GM06990 (cell line): ENCODE measurements around the gene FST.

Experiments used
- DNase-seq: peaks from one replicate; pipeline ENCODE4 v3.0.0-alpha.2; 2011; ENCODE audit not compliant: insufficient read length; ENCODE audit errors: extremely low read depth
- H3K27me3 ChIP-seq: replicated peaks from 2 replicates; pipeline ENCODE4 v1.6.0; 2011; ENCODE audit warnings: low read length; ENCODE audit not compliant: control insufficient read depth, insufficient read depth
- H3K36me3 ChIP-seq: 2 replicates; pipeline ENCODE4 v1.5.1; 2011; ENCODE audit warnings: low read length; ENCODE audit not compliant: control insufficient read depth, insufficient read depth
- H3K4me3 ChIP-seq: replicated peaks from 2 replicates; pipeline ENCODE4 v1.5.1; 2011; ENCODE audit warnings: low read depth, mild to moderate bottlenecking, control low read depth, low read length
- TF ChIP-seq, protein P1 (sequence below): IDR thresholded peaks from 2 replicates; pipeline ENCODE4 v1.5.1; 2011; ENCODE audit warnings: low read length, control low read depth, mild to moderate bottlenecking, inconsistent platforms; ENCODE audit not compliant: insufficient read depth, poor library complexity, severe bottlenecking

FST gene

DNA sequence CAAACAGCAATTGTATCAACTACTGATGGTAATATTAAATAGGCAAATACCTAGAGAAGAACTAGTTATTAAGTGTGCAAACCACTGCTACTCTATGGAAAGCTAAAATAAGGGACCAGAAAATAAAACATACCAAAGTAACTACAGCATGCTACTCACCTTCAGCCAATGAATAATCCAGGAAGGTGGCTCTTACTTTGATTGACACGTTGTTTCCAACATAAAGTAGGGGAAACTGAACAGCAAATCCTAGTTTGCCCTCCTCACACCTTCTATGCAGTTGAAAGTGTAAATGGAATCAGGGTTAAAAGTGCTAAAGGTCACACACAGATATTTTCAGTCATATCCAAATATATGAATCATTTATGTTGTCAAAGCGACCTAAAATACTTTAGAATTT lies 5.1 kb upstream of the FST start:
- TF ChIP-seq, protein P1, sequence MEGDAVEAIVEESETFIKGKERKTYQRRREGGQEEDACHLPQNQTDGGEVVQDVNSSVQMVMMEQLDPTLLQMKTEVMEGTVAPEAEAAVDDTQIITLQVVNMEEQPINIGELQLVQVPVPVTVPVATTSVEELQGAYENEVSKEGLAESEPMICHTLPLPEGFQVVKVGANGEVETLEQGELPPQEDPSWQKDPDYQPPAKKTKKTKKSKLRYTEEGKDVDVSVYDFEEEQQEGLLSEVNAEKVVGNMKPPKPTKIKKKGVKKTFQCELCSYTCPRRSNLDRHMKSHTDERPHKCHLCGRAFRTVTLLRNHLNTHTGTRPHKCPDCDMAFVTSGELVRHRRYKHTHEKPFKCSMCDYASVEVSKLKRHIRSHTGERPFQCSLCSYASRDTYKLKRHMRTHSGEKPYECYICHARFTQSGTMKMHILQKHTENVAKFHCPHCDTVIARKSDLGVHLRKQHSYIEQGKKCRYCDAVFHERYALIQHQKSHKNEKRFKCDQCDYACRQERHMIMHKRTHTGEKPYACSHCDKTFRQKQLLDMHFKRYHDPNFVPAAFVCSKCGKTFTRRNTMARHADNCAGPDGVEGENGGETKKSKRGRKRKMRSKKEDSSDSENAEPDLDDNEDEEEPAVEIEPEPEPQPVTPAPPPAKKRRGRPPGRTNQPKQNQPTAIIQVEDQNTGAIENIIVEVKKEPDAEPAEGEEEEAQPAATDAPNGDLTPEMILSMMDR: no peak
- Histone ChIP-seq H3K36me3 (no peaks in the 10 kb centered on the region), H3K4me3 (no peak overlapping the region), H3K27me3 (no peaks in the 10 kb centered on the region; the same call in none of the 2 replicates)
- DNase-seq: no peak

DNA sequence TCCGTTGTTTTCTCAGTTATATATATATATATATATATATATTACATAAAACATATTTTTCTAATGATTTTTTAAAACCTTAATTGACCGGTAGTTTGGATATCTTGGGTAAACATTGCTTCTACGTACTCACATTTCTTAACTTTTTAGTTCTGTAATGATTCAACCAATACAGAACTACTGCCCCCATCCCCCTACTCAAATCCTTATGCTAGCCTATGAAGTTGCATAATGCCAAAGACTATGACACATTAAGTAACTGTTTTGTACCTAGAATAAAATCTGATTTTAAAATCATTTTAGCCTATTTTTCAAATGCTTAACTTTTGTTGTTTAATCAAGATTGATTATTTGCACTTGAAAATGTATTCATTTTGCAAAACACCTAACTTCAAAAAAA lies 4.4 kb upstream of the FST start:
- no peaks in the 10 kb centered on the region; the same call in none of the 2 replicates for H3K27me3 ChIP-seq
- no peak overlapping the region for H3K4me3 ChIP-seq
- no peaks in the 10 kb centered on the region for H3K36me3 ChIP-seq
- no peak for DNase-seq
- TF ChIP-seq, protein P1: no peak

DNA sequence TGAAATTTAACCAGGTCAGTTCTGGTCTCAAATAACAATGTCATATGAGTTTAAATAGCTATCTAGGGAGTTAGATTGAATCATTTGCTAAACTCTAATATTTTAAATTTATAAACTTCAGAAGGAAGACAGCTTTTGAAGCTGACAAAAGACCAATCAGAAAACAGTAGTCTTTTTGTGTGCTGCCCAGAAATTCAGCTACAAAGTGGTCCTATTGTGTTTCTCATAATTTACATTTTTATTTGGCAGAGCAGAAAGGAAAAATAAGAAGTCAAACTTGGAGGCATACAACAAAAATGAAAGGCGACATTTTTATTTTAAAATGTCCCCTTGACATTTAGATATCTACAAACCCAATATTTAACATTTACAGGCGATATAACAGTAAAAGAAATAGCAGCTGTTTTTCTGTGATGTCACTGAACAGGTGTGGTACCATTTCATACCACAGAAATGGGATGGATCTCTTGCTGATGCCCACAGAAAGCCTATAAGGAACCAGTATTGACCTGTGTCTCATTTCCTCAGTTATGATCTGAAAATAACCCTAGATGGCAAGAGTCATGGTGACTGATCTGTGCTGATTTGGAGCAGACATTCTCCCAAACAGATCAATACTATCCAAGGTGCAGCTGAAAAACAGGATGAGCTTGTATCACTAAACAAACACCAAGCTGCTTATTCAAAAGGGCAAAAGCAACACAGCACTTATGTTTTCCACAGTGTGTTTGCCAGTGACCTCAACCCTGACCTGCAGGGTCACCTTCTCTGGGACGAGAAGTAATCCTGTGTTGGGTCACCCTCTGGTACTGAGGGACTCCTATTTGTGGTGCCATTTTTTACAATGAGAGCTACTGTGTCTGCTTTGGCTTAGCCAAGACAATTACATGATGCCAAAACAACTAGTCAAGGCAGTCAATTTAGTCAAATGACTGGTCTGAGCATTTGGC lies 3.6 kb upstream of the FST start:
- DNase-seq: no peak
- TF ChIP-seq, protein P1: no peak
- no peak overlapping the region for H3K4me3 ChIP-seq
- H3K27me3 ChIP-seq: no peaks in the 10 kb centered on the region; the same call in none of the 2 replicates
- H3K36me3 ChIP-seq: no peaks in the 10 kb centered on the region

DNA sequence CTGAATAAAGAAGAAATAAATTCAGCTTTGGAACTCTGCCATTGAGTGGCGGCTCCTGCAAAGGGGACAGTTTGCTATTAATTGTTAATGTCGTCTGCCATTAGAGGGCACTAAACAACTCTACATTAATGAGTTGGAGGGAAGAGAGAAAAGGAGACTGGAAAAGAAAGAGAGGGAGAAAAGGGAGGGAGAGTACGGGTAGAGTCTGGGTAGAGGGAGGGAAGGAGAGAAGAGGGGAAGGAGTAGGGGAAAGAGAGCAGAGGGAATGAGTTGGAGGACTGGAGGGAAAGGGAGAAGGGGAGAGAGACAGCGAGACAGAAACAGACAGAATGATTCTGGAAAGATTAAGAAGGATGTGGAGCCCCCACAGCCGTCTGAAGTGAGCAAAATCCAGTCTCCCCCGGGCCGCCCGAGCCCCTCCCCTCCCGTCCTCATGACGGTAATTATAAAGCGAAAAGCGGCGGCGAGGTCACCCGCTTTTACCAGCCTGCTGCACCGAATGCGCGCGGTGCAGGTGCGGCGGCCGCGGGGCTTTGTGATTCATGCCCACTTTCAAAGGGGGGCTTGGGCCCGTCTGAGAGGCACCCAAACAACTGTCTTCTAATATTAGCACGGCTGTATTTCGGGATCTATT lies 1.9 kb upstream of the FST start:
- no peaks in the 10 kb centered on the region; the same call in none of the 2 replicates for H3K27me3 ChIP-seq
- H3K36me3 ChIP-seq: no peaks in the 10 kb centered on the region
- TF ChIP-seq, protein P1: peak; percentile 52
- no peak for DNase-seq
- H3K4me3 ChIP-seq: peak overlapping the region; percentile 5

DNA sequence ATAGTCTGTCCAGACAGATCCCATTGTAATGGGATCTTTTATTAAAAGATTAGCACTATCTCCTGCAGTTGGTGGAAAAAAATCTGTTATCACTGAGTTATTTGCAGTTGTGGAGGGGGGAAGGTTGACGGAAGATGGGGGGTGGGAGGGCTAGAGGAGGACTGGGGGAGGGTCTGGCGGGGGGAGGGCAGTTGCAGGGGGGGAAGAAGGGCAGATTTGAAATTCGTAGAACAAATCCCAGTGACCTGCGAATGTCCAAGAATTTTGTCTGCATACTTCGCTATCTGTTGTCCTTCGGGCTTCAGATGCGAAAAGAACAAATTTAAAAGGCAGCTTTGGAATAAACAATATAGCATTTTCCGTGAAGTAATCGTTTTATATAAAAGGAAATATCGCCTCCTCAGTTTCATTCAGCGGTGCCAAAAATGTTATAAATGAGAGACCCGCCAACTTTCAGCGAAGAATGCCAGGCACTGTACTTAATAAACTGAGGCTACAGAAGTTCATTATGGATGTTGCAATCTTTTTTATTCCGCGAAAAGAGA lies 1.3 kb upstream of the FST start:
- H3K27me3 ChIP-seq: no peaks in the 10 kb centered on the region; the same call in none of the 2 replicates

More for the DNA sequence above, 1.3 kb upstream of the FST start:
- TF ChIP-seq, protein P1: no peak
- H3K4me3 ChIP-seq: peak overlapping the region; percentile 54
- H3K36me3 ChIP-seq: no peaks in the 10 kb centered on the region
- no peak for DNase-seq
